Measurements from ENCODE around the gene RPL13.
"Not testable (repeated sequence)": the region's sequence is repeated elsewhere in the genome, so short reads cannot be mapped to it uniquely, and the experiment has no call there.

RPL13 gene

GRCh38 chr16:89562939-89563338, 2.5 kb downstream of the RPL13 start:
- no peak for DNase-seq (ENCODE audit: low read depth in 2 of 2)

- no peak for DNase-seq (ENCODE audit: low read depth in 2 of 2)
Observed at GRCh38 chr16:89563639-89564392, 3.3 kb downstream of the RPL13 start.

- DNase-seq (ENCODE audit: low read depth in 2 of 2): no peak
Observed at GRCh38 chr16:89564476-89565255, 4.2 kb downstream of the RPL13 start.

- DNase-seq (ENCODE audit: low read depth in 2 of 2): peak in 1 of 2 donors; percentile 28
Observed at GRCh38 chr16:89565256-89565505, 4.7 kb downstream of the RPL13 start.

GRCh38 chr16:89565506-89566372, 5.3 kb downstream of the RPL13 start:
- peak; percentile 62 to 64 for DNase-seq (ENCODE audit: low read depth in 2 of 2)

- DNase-seq (ENCODE audit: low read depth in 2 of 2): no peak
Observed at GRCh38 chr16:89567656-89568594, 7.4 kb downstream of the RPL13 start.

GRCh38 chr16:89569506-89570341, 9.2 kb downstream of the RPL13 start:
- no peak for DNase-seq (ENCODE audit: low read depth in 2 of 2)

GRCh38 chr16:89570342-89570923, 10.0 kb downstream of the RPL13 start:
- no peak for DNase-seq (ENCODE audit: low read depth in 2 of 2)

- DNase-seq (ENCODE audit: low read depth in 2 of 2): not testable (repeated sequence)
Observed at GRCh38 chr16:89570983-89571598, 10.6 kb downstream of the RPL13 start.

GRCh38 chr16:89571636-89572035, 11.2 kb downstream of the RPL13 start:
- no peak for DNase-seq (ENCODE audit: low read depth in 2 of 2)

GRCh38 chr16:89572073-89572484, 11.6 kb downstream of the RPL13 start:
- no peak for DNase-seq (ENCODE audit: low read depth in 2 of 2)

- no peak for DNase-seq (ENCODE audit: low read depth in 2 of 2)
Observed at GRCh38 chr16:89572485-89573205, 12.2 kb downstream of the RPL13 start.

GRCh38 chr16:89573826-89574680, 13.6 kb downstream of the RPL13 start:
- no peak for DNase-seq (ENCODE audit: low read depth in 2 of 2)

- DNase-seq (ENCODE audit: low read depth in 2 of 2): peak; percentile 54 to 57
Observed at GRCh38 chr16:89574681-89575246, 14.3 kb downstream of the RPL13 start.

- DNase-seq (ENCODE audit: low read depth in 2 of 2): no peak
Observed at GRCh38 chr16:89575247-89576152, 15.0 kb downstream of the RPL13 start, which contains the start of gene CPNE7. Gene CPNE7, plus strand, starts transcription at chr16:89575758. Its CDS starts 140 bp downstream, at chr16:89575898.

Data from stimulated activated CD8-positive, alpha-beta memory T cell treated with anti-CD3 and anti-CD28 coated beads, Interleukin-2, amount 100 ng/mL, for 48 hours (primary cell).